ENCODE results near the gene HCK.

GRCh38 chr20:32089637-32090362 lies 37.8 kb downstream of the HCK start:
- TF ChIP-seq CTCF (IDR thresholded peaks at IDR 0.05 in 2 of 3, conservative IDR thresholded peaks at IDR 0.05 in 1 of 3; ENCODE audit: insufficient read depth in 2 of 3, low read depth in 1 of 3, low read length in 3 of 3): no peak
- TF ChIP-seq ZNF512 (tag; IDR thresholded peaks at IDR 0.05): no peak
- no peak for TF ChIP-seq RAD21 (CRISPR knock-in tag; conservative IDR thresholded peaks at IDR 0.05 in 1 of 2, IDR thresholded peaks at IDR 0.05 in 1 of 2)
- no peak for TF ChIP-seq CBFB (CRISPR knock-in tag; IDR thresholded peaks at IDR 0.05)

All from K562 (cell line).